ENCODE data around the gene KRTAP4-2.

The KRTAP4-2 gene

DNA sequence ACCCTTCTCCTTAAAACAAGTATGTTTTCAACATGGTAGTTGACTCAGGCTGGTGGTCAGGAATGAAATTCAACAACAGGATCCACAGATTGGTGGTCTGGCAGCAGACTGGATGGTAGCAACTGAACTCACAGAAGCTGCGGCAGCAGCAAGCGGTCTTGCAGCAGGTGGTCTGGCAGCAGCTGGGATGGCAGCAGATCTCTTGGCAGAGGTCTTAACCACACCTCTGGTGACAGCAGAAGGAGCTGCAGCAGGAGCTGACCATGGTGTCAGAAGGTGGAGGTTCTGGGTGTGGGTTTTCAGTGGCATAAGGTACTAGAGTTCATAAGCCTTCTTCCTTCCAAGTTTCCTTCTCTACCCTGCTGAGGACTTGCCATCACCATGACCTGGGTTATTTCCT lies 8.9 kb upstream of the KRTAP4-2 start:
- no peak overlapping the region for H3K4me3 ChIP-seq (ENCODE audit: low read length)
- H3K4me1 ChIP-seq (ENCODE audit: insufficient read depth, low read length): no peaks in the 10 kb centered on the region

DNA sequence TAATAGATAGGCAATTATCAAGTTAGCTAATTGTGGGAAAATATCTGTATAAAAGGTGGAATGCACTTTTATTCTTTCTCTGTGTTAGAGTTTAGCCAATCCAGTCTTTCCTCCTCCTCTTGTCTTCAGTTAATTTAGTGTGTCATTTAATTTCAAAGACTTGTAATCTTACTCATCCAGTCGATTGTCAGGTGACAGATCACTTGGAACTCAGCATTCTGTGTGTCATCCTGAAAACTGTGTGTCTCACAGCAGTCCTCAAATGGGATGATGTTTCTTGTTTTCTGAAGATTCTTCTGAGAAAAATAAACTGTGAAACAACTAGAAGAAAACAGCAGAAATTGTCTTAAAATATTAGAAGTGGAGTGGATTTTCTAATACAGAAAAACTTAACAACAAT lies 7.0 kb upstream of the KRTAP4-2 start:
- H3K4me3 ChIP-seq (ENCODE audit: low read length): no peak overlapping the region
- no peaks in the 10 kb centered on the region for H3K4me1 ChIP-seq (ENCODE audit: insufficient read depth, low read length)
- no peaks in the 10 kb centered on the region for H3K9me3 ChIP-seq (ENCODE audit: insufficient read depth, low read depth, low read length)

More for the DNA sequence above, 8.9 kb upstream of the KRTAP4-2 start:
- Histone ChIP-seq H3K9ac (ENCODE audit: low read depth, low read length) (no peak overlapping the region), H3K27me3 (ENCODE audit: insufficient read depth, low read length) (no peaks in the 10 kb centered on the region), H3K27ac (ENCODE audit: low read length) (no peak overlapping the region), H3K9me3 (ENCODE audit: insufficient read depth, low read depth, low read length) (no peaks in the 10 kb centered on the region), H3K36me3 (ENCODE audit: insufficient read depth, low read depth, low read length) (no peaks in the 10 kb centered on the region)

DNA sequence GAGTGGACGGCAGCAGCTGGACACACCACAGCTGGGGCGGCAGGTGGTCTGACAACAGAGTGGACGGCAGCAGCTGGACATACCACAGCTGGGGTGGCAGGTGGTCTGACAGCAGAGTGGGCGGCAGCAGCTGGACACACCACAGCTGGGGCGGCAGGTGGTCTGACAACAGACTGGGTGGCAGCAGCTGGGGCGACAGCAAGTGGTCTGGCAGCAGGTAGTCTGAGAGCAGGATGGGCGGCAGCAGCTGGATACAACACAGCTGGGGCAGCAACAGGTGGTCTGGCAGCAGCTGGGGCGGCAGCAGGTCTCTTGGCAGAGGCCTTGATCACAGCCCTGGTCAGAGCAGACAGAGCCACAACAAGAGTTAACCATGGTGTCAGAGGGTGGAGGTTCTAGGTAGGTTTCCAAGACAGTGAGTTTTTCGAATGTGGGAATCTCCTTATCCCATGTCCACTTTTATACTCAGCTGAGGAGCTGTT lies 6.5 kb upstream of the KRTAP4-2 start, which contains the start of gene KRTAP4-1:
Gene KRTAP4-1 (minus strand): TSS at position 432 of the 482 bp plus-strand sequence. CDS start 57 bp downstream, at position 375.
- H3K9ac ChIP-seq (ENCODE audit: low read depth, low read length): no peak within 1 kb of the TSS
- no peaks in the 10 kb centered on the region for H3K27me3 ChIP-seq (ENCODE audit: insufficient read depth, low read length)
- no peak within 1 kb of the TSS for H3K27ac ChIP-seq (ENCODE audit: low read length)
- no peaks in the 10 kb centered on the region for H3K4me1 ChIP-seq (ENCODE audit: insufficient read depth, low read length)
- H3K36me3 ChIP-seq (ENCODE audit: insufficient read depth, low read depth, low read length): no peaks in the 10 kb centered on the region
- H3K9me3 ChIP-seq (ENCODE audit: insufficient read depth, low read depth, low read length): no peaks in the 10 kb centered on the region
- H3K4me3 ChIP-seq (ENCODE audit: low read length): no peak within 1 kb of the TSS

More for the DNA sequence above, 7.0 kb upstream of the KRTAP4-2 start:
- H3K27me3 ChIP-seq (ENCODE audit: insufficient read depth, low read length): no peaks in the 10 kb centered on the region
- no peaks in the 10 kb centered on the region for H3K36me3 ChIP-seq (ENCODE audit: insufficient read depth, low read depth, low read length)
- H3K9ac ChIP-seq (ENCODE audit: low read depth, low read length): no peak overlapping the region
- H3K27ac ChIP-seq (ENCODE audit: low read length): no peak overlapping the region

DNA sequence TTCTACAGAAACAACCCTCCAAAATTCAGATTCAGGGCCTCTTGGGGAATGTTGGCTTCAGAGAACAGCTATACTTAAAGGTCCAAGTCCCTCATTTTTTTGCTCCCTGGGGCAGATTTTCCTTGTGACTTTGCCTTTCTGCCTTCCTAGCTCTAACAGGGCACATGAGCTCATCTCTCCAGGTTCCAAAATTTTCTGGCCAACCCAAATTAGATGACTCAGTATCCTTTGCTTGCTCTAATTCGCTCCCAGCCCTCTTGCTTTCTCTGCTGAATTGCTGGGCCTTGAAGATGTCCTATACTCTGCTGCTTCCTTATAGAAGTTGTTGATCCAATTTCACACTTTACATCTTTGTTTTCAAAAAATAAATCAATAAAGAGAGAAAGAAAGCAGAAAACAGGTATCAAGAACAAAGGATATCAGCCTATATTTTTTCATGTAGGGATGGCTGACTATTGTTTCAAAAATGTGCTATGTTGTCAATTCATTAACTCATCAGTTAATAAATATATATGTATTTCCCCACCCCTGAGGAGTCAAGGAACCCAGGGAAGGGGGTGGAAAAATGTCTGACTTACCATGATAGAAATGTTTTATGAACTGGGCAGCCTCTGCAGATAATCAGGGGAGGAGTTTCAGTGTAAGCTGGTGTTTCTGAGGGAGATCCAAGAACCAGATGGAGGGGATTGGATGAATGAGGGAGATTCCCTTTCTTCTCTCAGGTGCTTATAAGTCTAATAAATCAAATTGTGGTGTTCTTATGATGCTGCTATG lies 1.0 kb upstream of the KRTAP4-2 start:
- no peaks in the 10 kb centered on the region for H3K36me3 ChIP-seq (ENCODE audit: insufficient read depth, low read depth, low read length)
- H3K9me3 ChIP-seq (ENCODE audit: insufficient read depth, low read depth, low read length): no peaks in the 10 kb centered on the region
- no peaks in the 10 kb centered on the region for H3K4me1 ChIP-seq (ENCODE audit: insufficient read depth, low read length)
- H3K27ac ChIP-seq (ENCODE audit: low read length): no peak overlapping the region
- no peak overlapping the region for H3K4me3 ChIP-seq (ENCODE audit: low read length)
- H3K9ac ChIP-seq (ENCODE audit: low read depth, low read length): no peak overlapping the region
- no peaks in the 10 kb centered on the region; the same call in 1 of the 2 replicates for H3K27me3 ChIP-seq (ENCODE audit: insufficient read depth, low read length)

DNA sequence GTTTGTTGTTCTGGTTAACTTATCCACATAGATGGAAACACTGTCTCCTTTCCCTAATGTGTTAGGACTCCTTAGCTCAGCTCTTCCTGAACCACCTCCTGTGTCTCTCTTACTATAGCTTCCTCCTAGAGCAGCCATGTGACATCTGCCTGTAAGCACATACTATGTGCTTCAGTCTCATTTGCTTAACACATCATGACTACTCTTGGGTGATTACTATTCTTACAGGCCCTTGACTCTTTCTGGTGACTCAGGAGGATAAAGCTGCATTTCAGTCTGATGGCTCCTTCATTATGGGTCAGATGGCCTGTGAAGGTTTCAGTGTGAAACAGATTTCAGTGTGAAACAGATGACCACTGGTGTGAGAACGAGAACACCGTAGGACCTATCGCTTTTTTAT lies 320 bp upstream of the KRTAP4-2 start:
- Histone ChIP-seq H3K9me3 (ENCODE audit: insufficient read depth, low read depth, low read length) (no peaks in the 10 kb centered on the region), H3K4me3 (ENCODE audit: low read length) (no peak overlapping the region), H3K27ac (ENCODE audit: low read length) (no peak overlapping the region), H3K36me3 (ENCODE audit: insufficient read depth, low read depth, low read length) (no peaks in the 10 kb centered on the region), H3K4me1 (ENCODE audit: insufficient read depth, low read length) (no peaks in the 10 kb centered on the region), H3K9ac (ENCODE audit: low read depth, low read length) (no peak overlapping the region), H3K27me3 (ENCODE audit: insufficient read depth, low read length) (no peaks in the 10 kb centered on the region; the same call in 1 of the 2 replicates)

DNA sequence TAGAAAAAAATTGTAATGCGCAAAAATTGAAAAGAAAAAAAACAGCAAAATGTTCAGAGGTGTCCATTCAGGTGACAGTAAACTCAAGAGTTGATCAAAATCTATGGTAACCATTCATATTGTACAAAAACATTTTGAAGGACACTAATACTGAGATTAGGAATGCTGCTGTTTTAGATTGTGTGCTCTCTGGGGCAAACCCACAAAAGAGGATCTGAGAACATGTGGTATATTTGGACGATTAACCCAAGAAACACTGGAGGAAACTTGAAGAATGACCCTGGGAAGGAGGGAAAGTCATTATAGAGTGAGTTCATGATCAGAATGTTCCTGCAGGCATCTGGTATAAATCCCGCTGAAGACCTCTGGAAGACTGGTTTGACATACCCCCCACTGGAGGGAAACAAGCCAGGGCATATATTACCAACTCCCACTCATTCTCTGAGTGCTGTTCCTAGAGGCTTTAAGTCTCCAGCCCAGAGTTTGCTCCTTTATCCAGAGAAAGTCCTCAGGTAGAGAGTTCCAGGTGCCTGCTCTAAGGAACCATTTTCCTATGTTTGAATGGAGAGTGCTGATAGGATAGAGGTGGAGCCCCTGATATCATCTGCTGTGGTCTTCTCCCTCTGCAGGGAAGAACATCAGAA lies 1.2 kb downstream of the KRTAP4-2 start:
- Histone ChIP-seq H3K4me1 (ENCODE audit: insufficient read depth, low read length) (no peaks in the 10 kb centered on the region), H3K27me3 (ENCODE audit: insufficient read depth, low read length) (no peaks in the 10 kb centered on the region; the same call in 1 of the 2 replicates), H3K36me3 (ENCODE audit: insufficient read depth, low read depth, low read length) (no peaks in the 10 kb centered on the region), H3K4me3 (ENCODE audit: low read length) (no peak overlapping the region), H3K9ac (ENCODE audit: low read depth, low read length) (no peak overlapping the region), H3K9me3 (ENCODE audit: insufficient read depth, low read depth, low read length) (no peaks in the 10 kb centered on the region), H3K27ac (ENCODE audit: low read length) (no peak overlapping the region)

DNA sequence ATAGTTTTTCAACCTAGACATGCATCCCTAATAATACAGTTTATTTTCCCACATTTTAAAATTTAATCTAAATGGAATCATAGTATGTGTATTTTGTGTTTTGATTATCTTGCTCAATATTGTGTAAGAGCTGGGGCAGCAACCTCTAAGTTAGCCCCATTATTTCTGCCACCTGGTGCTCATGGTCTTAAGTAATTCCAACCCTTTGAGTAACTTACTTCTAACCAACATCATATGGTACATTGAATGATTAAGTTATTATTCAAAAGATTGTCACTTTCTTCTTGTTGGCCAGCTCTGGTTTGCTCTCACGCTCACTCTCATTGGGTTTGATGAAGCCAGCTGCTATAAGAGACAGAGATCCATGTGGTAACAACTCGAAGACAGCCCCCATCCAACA lies 6.1 kb downstream of the KRTAP4-2 start:
- no peaks in the 10 kb centered on the region for H3K36me3 ChIP-seq (ENCODE audit: insufficient read depth, low read depth, low read length)
- H3K4me1 ChIP-seq (ENCODE audit: insufficient read depth, low read length): no peaks in the 10 kb centered on the region
- H3K9me3 ChIP-seq (ENCODE audit: insufficient read depth, low read depth, low read length): no peaks in the 10 kb centered on the region
- H3K27ac ChIP-seq (ENCODE audit: low read length): no peak overlapping the region
- no peaks in the 10 kb centered on the region; the same call in 1 of the 2 replicates for H3K27me3 ChIP-seq (ENCODE audit: insufficient read depth, low read length)
- no peak overlapping the region for H3K4me3 ChIP-seq (ENCODE audit: low read length)
- no peak overlapping the region for H3K9ac ChIP-seq (ENCODE audit: low read depth, low read length)

DNA sequence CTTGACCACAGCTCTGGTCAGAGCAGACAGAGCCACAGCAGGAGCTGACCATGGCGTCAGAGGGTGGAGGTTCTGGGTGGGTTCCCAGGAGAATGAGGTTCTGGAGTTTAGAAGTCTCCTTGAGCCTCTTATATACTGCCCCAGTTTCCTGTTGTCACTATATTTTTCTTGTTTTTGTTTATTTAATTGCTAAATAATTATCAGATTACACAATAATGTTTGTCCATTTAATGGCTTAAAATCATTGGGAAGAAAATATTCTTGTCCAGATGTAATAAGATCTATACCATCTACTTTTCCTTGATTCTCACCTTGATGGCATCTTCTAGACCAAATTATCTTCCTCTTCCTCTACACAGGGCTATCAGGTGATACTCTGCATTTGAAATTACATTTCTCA lies 9.9 kb downstream of the KRTAP4-2 start, which contains the start of gene KRTAP4-3:
Gene KRTAP4-3 (minus strand): TSS at position 101 of the 400 bp plus-strand sequence. CDS start 49 bp downstream, at position 52.
- Histone ChIP-seq H3K4me1 (ENCODE audit: insufficient read depth, low read length) (no peaks in the 10 kb centered on the region), H3K27ac (ENCODE audit: low read length) (no peak within 1 kb of the TSS)

DNA sequence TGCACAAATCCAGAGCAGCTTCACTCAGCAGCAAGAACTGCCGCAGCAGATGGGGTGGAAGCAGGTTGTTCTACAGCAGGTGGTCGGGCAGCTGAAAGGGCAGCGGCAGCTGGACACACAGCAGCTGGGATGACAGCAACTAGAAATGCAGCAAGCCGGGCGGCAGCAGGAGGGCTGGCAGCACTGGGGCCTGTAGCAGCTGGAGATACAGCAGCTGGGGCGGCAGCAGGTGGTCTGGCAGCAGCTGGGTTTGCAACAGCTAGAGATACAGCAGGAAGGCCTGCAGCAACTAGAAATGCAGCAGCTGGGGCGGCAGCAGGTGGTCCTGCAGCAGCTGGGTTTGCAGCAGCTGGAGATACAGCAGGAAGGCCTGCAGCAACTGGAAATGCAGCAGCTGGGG lies 10.5 kb downstream of the KRTAP4-2 start:
- H3K4me1 ChIP-seq (ENCODE audit: insufficient read depth, low read length): no peaks in the 10 kb centered on the region

More for the DNA sequence above, 9.9 kb downstream of the KRTAP4-2 start, which contains the start of gene KRTAP4-3:
- Histone ChIP-seq H3K4me3 (ENCODE audit: low read length) (no peak within 1 kb of the TSS), H3K9ac (ENCODE audit: low read depth, low read length) (no peak within 1 kb of the TSS), H3K36me3 (ENCODE audit: insufficient read depth, low read depth, low read length) (no peaks in the 10 kb centered on the region), H3K27me3 (ENCODE audit: insufficient read depth, low read length) (no peaks in the 10 kb centered on the region), H3K9me3 (ENCODE audit: insufficient read depth, low read depth, low read length) (no peaks in the 10 kb centered on the region)

DNA sequence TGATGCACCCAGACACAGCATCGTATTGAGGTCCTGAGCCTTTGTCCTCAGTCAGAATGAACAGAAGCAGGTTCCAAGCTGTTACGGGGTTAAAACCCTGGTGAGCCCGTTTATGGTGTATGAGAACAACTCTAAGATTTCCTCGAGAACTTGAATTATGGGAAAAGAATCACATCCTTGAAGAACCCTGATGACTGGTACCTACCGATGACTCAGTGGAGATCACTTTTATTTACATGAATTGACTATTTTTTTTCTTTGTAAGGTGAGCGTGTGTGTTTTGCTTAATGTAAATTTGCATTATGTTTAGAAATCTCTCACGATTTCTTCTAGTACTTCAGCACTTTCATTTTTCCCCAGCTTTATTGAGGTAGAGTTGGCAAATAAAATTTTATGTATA lies 14.2 kb downstream of the KRTAP4-2 start:
- no peak overlapping the region for H3K4me3 ChIP-seq (ENCODE audit: low read length)
- H3K36me3 ChIP-seq (ENCODE audit: insufficient read depth, low read depth, low read length): no peaks in the 10 kb centered on the region
- no peaks in the 10 kb centered on the region for H3K9me3 ChIP-seq (ENCODE audit: insufficient read depth, low read depth, low read length)
- no peak overlapping the region for H3K9ac ChIP-seq (ENCODE audit: low read depth, low read length)
- no peak overlapping the region for H3K27ac ChIP-seq (ENCODE audit: low read length)
- no peaks in the 10 kb centered on the region for H3K4me1 ChIP-seq (ENCODE audit: insufficient read depth, low read length)
- no peaks in the 10 kb centered on the region for H3K27me3 ChIP-seq (ENCODE audit: insufficient read depth, low read length)

More for the DNA sequence above, 10.5 kb downstream of the KRTAP4-2 start:
- H3K36me3 ChIP-seq (ENCODE audit: insufficient read depth, low read depth, low read length): no peaks in the 10 kb centered on the region
- no peaks in the 10 kb centered on the region for H3K9me3 ChIP-seq (ENCODE audit: insufficient read depth, low read depth, low read length)
- H3K4me3 ChIP-seq (ENCODE audit: low read length): no peak overlapping the region
- H3K9ac ChIP-seq (ENCODE audit: low read depth, low read length): no peak overlapping the region
- no peaks in the 10 kb centered on the region for H3K27me3 ChIP-seq (ENCODE audit: insufficient read depth, low read length)
- no peak overlapping the region for H3K27ac ChIP-seq (ENCODE audit: low read length)

DNA sequence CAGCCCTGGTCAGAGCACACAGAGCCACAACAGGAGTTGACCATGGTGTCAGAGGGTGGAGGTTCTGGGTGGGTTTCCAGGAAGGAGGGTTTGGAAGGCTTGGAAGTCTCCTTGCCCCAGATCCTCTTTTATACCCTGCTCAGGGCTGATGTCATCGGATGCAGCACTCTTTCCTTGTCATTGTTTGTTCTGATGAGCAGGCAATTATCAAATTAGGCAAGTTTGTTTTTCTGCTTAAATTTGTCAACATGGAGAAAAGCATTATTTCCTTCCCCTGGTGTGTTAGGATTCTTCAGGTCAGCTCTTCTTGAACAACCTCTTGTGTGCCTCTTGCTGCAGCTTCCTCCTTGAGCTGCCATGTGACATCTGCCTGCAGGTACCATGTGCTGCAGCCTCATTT lies 17.4 kb downstream of the KRTAP4-2 start, which contains the start of gene KRTAP4-4:
Gene KRTAP4-4 (minus strand): TSS at position 101 of the 400 bp plus-strand sequence. CDS start 57 bp downstream, at position 44.
- Histone ChIP-seq H3K9ac (ENCODE audit: low read depth, low read length) (no peak within 1 kb of the TSS), H3K27me3 (ENCODE audit: insufficient read depth, low read length) (no peaks in the 10 kb centered on the region), H3K4me1 (ENCODE audit: insufficient read depth, low read length) (no peaks in the 10 kb centered on the region), H3K4me3 (ENCODE audit: low read length) (no peak within 1 kb of the TSS), H3K27ac (ENCODE audit: low read length) (no peak within 1 kb of the TSS), H3K9me3 (ENCODE audit: insufficient read depth, low read depth, low read length) (no peaks in the 10 kb centered on the region), H3K36me3 (ENCODE audit: insufficient read depth, low read depth, low read length) (no peaks in the 10 kb centered on the region)
